ENCODE measurements around the gene LOXL1.

LOXL1 gene

GRCh38 chr15:73939138-73939537 lies 12.9 kb downstream of the LOXL1 start:
- no peak for DNase-seq (ENCODE audit: low spot score)

- DNase-seq (ENCODE audit: low spot score): peak; percentile 61
These were observed 14.1 kb downstream of the LOXL1 start for GRCh38 chr15:73940061-73940981.

- DNase-seq (ENCODE audit: low spot score): no peak
These were observed 14.8 kb downstream of the LOXL1 start for GRCh38 chr15:73941044-73941443.

GRCh38 chr15:73941449-73941848 lies 15.2 kb downstream of the LOXL1 start:
- DNase-seq (ENCODE audit: low spot score): no peak

GRCh38 chr15:73941871-73942635 lies 15.8 kb downstream of the LOXL1 start:
- no peak for DNase-seq (ENCODE audit: low spot score)

- no peak for DNase-seq (ENCODE audit: low spot score)
These were observed 16.5 kb downstream of the LOXL1 start for GRCh38 chr15:73942751-73943270.

GRCh38 chr15:73944161-73945129 lies 18.2 kb downstream of the LOXL1 start:
- DNase-seq (ENCODE audit: low spot score): no peak

- no peak for DNase-seq (ENCODE audit: low spot score)
These were observed 18.9 kb downstream of the LOXL1 start for GRCh38 chr15:73945130-73945508.

GRCh38 chr15:73946046-73946721 lies 19.9 kb downstream of the LOXL1 start:
- DNase-seq (ENCODE audit: low spot score): no peak

- no peak for DNase-seq (ENCODE audit: low spot score)
These were observed 20.6 kb downstream of the LOXL1 start for GRCh38 chr15:73946795-73947370.

- no peak for DNase-seq (ENCODE audit: low spot score)
These were observed 21.4 kb downstream of the LOXL1 start for GRCh38 chr15:73947651-73948050.

GRCh38 chr15:73948396-73948795 lies 22.1 kb downstream of the LOXL1 start:
- DNase-seq (ENCODE audit: low spot score): no peak

GRCh38 chr15:73948982-73949381 lies 22.7 kb downstream of the LOXL1 start:
- DNase-seq (ENCODE audit: low spot score): no peak

GRCh38 chr15:73949496-73949895 lies 23.2 kb downstream of the LOXL1 start:
- no peak for DNase-seq (ENCODE audit: low spot score)

GRCh38 chr15:73950479-73950830 lies 24.2 kb downstream of the LOXL1 start:
- DNase-seq (ENCODE audit: low spot score): no peak

GRCh38 chr15:73950831-73951561 lies 24.7 kb downstream of the LOXL1 start:
- DNase-seq (ENCODE audit: low spot score): peak; percentile 96

GRCh38 chr15:73951601-73952000 lies 25.3 kb downstream of the LOXL1 start:
- DNase-seq (ENCODE audit: low spot score): no peak

GRCh38 chr15:73952171-73952912 lies 26.1 kb downstream of the LOXL1 start:
- no peak for DNase-seq (ENCODE audit: low spot score)

Data from HuH-7.5 (cell line).